Activated B cell treated with CpG ODN at 0.5 μM for 24 hours (primary cell): Measurements from ENCODE around the gene REG1A. TPM values are rescaled to one million over a fixed set of nuclear protein-coding genes. Genes with fewer than 3 reads are reported as not detected.

Experiments
- ATAC-seq: fragments of 200-7000 bp; cut with Tn5 transposase; one replicate; pipeline ENCODE4 v1.10.0; 2021; ENCODE audit warnings: low read depth, mild to moderate bottlenecking, moderate library complexity
- CTCF ChIA-PET: fragments of 350-600 bp; sonication (Branson Sonifier 250); formaldehyde crosslinking; loops from one replicate; lab custom pipeline; 2021; ENCODE audit warnings: antibody characterized with exemption; lab: Charles Lee
- POLR2A ChIA-PET: fragments of 350-600 bp; sonication (Branson Sonifier 250); formaldehyde crosslinking; loops from one replicate; lab custom pipeline; 2021; ENCODE audit warnings: antibody characterized with exemption; lab: Charles Lee
- DNase-seq: peaks from one replicate; pipeline ENCODE4 v3.0.0; 2022
- H3K27ac Mint-ChIP-seq: one replicate; pipeline ENCODE4 v1.8.0; 2020; ENCODE audit warnings: mixed read lengths
- H3K27me3 Mint-ChIP-seq: one replicate; pipeline ENCODE4 v1.8.0; 2021; ENCODE audit warnings: mixed read lengths
- H3K36me3 Mint-ChIP-seq: one replicate; pipeline ENCODE4 v1.8.0; 2021; ENCODE audit warnings: low read depth, mixed read lengths
- H3K4me1 Mint-ChIP-seq: one replicate; pipeline ENCODE4 v1.8.0; 2021; ENCODE audit warnings: mixed read lengths
- H3K4me3 Mint-ChIP-seq: one replicate; pipeline ENCODE4 v1.8.0; 2020; ENCODE audit warnings: mild to moderate bottlenecking, mixed read lengths
- H3K9me3 Mint-ChIP-seq: one replicate; pipeline ENCODE4 v1.8.0; 2020; ENCODE audit warnings: mixed read lengths
- CTCF ChIP-seq: fragments of 200-600 bp; IDR thresholded peaks from one replicate; pipeline ENCODE4 v1.8.0; 2022; ENCODE audit warnings: antibody characterized with exemption, mild to moderate bottlenecking
- intact Hi-C: fragments of 100-400 bp; cut with micrococcal nuclease; formaldehyde crosslinking; loops from one replicate; pipeline ENCODE4 v1.15.1; 2024
- total RNA-seq: library from RNA; stranded (reverse); gene quantifications from 2 replicates; pipeline ENCODE4 v1.2.3, GENCODE V29; 2022

The REG1A gene
- total RNA-seq, 1 donor from 2014 or later = not detected

DNA sequence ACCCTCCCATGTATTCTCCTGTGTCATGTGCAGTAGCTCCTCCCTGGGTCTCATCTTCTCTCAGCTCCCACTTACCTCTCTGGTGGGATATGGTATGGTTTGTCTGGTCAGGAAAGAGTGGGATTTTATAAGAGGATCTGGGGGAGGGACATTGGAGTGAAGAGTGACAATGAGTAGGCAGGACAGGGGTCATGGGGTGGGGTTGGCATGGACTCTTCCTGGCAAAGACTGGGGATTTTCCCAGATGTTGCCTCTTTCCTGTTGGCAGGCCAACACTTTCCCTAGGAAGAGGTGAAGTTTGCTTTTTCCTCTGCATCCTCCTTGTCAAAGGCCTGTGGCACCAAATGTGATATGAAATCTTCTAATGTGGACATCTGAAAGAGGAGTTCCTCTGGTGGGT is 39.4 kb downstream of the REG1A start, which contains the start of gene REG3A:
Gene REG3A (minus strand): TSS at position 101 of the 400 bp plus-strand sequence. CDS start 348 bp downstream, outside the sequence.
- CTCF ChIA-PET = no interaction called here
- Mint-ChIP-seq H3K4me1 (no peaks in the 10 kb centered on the region), H3K4me3 (no peak within 1 kb of the TSS), H3K27ac (no peak within 1 kb of the TSS), H3K27me3 (no peaks in the 10 kb centered on the region), H3K9me3 (no peaks in the 10 kb centered on the region), H3K36me3 (no peaks in the 10 kb centered on the region)
- POLR2A ChIA-PET = no interaction called here
- no peak for DNase-seq
- TF ChIP-seq CTCF = no peak
- ATAC-seq = no peak
- intact Hi-C loops = no loop called here

DNA sequence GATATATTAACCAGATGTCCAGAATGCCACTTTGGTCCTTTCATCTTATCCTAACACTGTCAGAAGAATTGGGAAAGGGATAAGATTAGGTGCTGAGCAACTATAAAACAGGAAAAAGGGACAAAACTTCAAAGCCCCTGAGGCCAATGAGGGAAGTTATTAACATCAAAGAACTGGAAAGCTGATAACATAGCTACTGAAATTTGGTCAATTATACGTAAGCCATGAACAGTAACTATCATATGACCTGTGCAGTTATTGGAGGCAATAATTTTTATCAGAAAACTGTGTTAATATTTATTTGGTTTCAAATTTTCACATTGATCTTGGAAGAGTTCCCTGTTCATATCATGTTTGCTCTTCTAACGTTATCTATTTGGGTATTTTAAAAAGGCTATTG is 41.8 kb downstream of the REG1A start:
- ChIA-PET CTCF (no interaction called here), POLR2A (no interaction called here)
- TF ChIP-seq CTCF = no peak
- Mint-ChIP-seq H3K4me3 (no peak overlapping the region), H3K27me3 (no peaks in the 10 kb centered on the region), H3K36me3 (no peaks in the 10 kb centered on the region), H3K9me3 (no peaks in the 10 kb centered on the region), H3K4me1 (no peaks in the 10 kb centered on the region), H3K27ac (no peak overlapping the region)
- intact Hi-C loops = no loop called here
- no peak for DNase-seq
- no peak for ATAC-seq

DNA sequence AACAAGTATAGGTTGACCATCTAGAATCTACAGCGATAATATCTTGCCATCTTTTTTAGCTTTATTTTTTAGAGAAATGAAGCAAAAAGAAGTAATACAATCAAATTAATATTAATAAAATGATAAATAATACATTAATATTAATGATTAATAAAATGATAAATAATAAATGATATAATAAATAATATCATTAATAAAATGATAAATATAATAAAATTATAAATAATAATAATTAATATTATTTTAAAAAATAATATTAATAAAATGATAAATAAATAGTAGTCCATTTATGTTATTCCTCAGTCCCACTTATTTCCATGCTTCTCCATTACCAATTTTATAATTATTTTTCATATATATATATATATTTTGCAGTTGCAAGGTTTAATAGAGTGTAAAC is 42.5 kb downstream of the REG1A start:
- DNase-seq (no peak), ATAC-seq (no peak)
- Mint-ChIP-seq H3K9me3 (no peaks in the 10 kb centered on the region), H3K4me1 (no peaks in the 10 kb centered on the region), H3K27me3 (no peaks in the 10 kb centered on the region), H3K27ac (no peak overlapping the region), H3K36me3 (no peaks in the 10 kb centered on the region), H3K4me3 (no peak overlapping the region)
- ChIA-PET POLR2A (no interaction called here), CTCF (no interaction called here)
- intact Hi-C loops = no loop called here
- no peak for TF ChIP-seq CTCF

GRCh38 chr2:79171348-79171958 is 51.2 kb downstream of the REG1A start:
- DNase-seq (no peak), ATAC-seq (no peak)
- Mint-ChIP-seq H3K36me3 (no peaks in the 10 kb centered on the region), H3K9me3 (no peaks in the 10 kb centered on the region), H3K27me3 (no peaks in the 10 kb centered on the region), H3K4me3 (no peak overlapping the region), H3K4me1 (no peaks in the 10 kb centered on the region), H3K27ac (no peak overlapping the region)
- CTCF ChIA-PET = no interaction called here
- intact Hi-C loops = no loop called here
- no peak for TF ChIP-seq CTCF
- POLR2A ChIA-PET = no interaction called here

Other genes starting within 250 kb of the REG1A start
- not detected in 2 replicates for gene REG3G, start 94.8 kb upstream of the REG1A start, total RNA-seq
- gene REG1B, start 32.5 kb upstream of the REG1A start, total RNA-seq = not detected in 2 replicates
- not detected in 2 replicates for gene REG3A, start 39.3 kb downstream of the REG1A start, total RNA-seq